ENCODE results near the gene UBE2E2. TPM values are rescaled to one million over a fixed set of nuclear protein-coding genes. Genes with fewer than 3 reads are reported as not detected.

The UBE2E2 gene
- total RNA-seq, 1 donor from 2014 or later, result 13.9 TPM

DNA sequence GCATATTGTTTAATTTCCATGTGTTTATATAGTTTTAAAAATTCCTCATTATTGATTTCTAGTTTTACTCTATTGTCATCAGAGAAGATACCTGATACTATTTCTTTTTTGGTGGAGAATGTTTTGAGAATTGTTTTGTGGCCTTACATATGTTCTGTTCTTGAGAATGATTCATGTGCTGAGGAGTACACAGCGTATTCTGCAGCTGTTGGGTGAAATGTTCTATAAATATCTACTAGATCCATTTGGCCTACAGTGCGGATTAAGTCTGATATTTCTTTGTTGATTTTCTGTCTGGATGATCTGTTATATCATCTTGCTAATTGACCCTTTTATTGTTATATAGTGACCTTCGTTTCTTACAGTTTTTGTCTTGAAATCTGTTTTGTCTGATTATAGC lies 109.7 kb downstream of the UBE2E2 start:
- no peaks in the 10 kb centered on the region for H3K4me1 Mint-ChIP-seq (ENCODE audit: low read depth)
- no peak for DNase-seq (ENCODE audit: low spot score)
- H3K27ac Mint-ChIP-seq, result no peak overlapping the region
- H3K4me3 Mint-ChIP-seq, result no peak overlapping the region
- no peaks in the 10 kb centered on the region for H3K27me3 Mint-ChIP-seq (ENCODE audit: insufficient read depth)
- peaks cover 10% of the 10 kb centered on the region for H3K9me3 Mint-ChIP-seq
- H3K36me3 Mint-ChIP-seq (ENCODE audit: low read depth), result no peaks in the 10 kb centered on the region
- intact Hi-C loops (cut with micrococcal nuclease), result no loop called here

DNA sequence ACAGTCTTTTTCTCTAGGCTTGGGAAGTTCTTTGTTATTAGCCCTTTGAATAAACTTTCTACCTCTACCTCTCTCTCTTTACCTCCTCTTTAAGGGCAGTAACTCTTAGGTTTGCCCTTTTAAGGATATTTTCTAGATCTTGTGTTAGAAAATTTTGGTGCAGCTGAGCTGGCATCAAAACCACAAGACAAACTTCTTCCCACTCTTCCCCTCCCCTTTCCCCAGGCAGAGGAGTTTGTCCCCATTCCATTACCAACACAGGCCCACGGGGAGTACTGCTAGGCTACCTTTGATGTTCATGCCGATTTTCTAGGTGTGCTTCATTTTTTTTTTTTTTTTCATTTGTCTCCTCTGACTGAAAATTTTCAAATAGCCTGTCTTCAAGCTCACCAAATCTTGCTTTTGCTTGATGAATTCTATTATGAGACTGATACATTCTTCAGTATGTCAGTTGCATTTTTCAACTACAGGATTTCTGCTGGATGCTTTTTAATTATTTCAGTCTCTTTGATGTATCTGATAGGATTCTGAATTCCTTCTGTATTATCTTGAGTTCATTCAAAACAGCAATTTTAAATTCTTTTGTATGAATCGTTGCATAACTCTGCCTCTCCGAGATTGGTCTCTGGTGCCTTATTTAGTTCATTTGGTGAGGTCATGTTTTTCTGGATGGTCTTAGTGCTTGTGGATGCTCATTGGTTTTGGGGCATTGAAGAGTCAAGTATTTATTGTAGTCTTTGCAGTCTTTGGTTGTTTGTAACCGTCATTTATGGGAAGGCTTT lies 112.0 kb downstream of the UBE2E2 start:
- Mint-ChIP-seq H3K4me3 (no peak overlapping the region), H3K27me3 (ENCODE audit: insufficient read depth) (no peaks in the 10 kb centered on the region), H3K9me3 (peaks cover 15% of the 10 kb centered on the region), H3K4me1 (ENCODE audit: low read depth) (no peaks in the 10 kb centered on the region), H3K36me3 (ENCODE audit: low read depth) (no peaks in the 10 kb centered on the region), H3K27ac (peak overlapping the region; percentile 45)
- DNase-seq (ENCODE audit: low spot score), result no peak
- intact Hi-C loops (cut with micrococcal nuclease), result no loop called here

DNA sequence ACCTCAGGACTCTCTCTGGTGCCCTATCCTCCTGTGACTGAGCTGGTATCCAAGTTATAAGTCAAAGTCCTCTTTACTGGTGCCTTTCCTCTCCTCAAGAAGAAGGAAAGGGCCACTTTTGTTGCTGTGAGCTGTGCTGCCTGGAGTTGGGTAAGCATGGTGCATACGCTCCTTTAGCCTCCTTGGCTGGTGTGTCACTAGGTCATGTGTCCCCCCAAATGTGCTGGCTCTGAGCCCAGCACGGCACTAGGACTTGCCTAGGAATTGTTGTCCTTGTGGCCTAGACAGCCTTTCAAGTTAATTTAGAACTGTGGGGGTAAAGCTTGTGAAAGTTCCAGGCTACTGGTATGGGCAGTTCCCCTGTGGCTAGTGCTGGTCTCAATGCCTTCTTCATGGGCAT lies 113.8 kb downstream of the UBE2E2 start:
- H3K27ac Mint-ChIP-seq, result no peak overlapping the region
- intact Hi-C loops (cut with micrococcal nuclease), result no loop called here
- no peak for DNase-seq (ENCODE audit: low spot score)
- no peaks in the 10 kb centered on the region for H3K27me3 Mint-ChIP-seq (ENCODE audit: insufficient read depth)
- no peaks in the 10 kb centered on the region for H3K4me1 Mint-ChIP-seq (ENCODE audit: low read depth)
- no peak overlapping the region for H3K4me3 Mint-ChIP-seq
- peaks cover 15% of the 10 kb centered on the region for H3K9me3 Mint-ChIP-seq
- H3K36me3 Mint-ChIP-seq (ENCODE audit: low read depth), result no peaks in the 10 kb centered on the region

DNA sequence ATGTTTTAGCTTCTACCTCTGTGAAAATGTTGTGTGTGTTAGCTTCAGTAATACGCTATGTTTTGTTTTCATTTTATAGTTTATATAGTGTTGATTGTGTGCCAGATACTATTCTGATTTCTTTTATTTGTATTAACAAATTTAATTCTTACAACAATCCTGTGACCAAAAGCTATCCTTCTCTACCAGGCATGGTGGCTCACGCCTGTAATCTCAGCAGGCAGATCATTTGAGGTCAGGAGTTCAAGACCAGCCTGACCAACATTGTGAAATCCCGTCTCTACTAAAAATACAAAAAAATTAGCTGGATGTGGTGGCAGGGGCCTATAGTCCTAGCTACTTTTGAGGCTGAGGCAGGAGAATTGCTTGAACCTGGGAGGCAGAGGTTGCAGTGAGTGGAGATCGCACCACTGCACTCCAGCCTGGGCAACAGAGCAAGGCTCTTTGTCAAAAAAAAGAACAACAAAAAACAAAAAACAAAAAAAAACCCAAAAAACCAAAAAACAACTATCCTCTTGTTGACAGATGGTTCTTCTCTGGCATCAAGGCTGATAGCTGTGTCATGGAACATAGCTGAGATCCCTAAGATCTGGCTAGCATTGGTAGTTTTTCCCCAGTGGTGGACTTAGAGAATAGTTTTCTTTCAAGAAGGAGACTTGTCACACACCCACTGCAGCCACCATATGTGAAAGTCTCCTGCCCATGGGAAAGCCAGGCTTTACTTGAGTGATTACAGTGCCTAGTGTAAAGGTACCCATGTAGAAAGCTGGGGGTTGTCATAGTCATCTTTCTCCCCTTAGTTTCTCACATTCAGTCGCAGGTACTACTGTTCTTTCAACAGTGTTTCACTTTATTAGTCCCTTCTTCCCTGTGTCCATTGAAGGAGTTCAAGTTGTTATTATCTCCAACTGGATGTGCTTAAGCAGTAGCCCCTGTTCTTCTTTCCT lies 116.5 kb downstream of the UBE2E2 start:
- peaks cover 2% of the 10 kb centered on the region for H3K4me1 Mint-ChIP-seq (ENCODE audit: low read depth)
- intact Hi-C loops (cut with micrococcal nuclease), result loop anchor here (5.0 kb wide), 1 partner anchor 117 kb away; the partner anchor contains the start of gene UBE2E2
- H3K27ac Mint-ChIP-seq, result no peak overlapping the region
- H3K36me3 Mint-ChIP-seq (ENCODE audit: low read depth), result no peaks in the 10 kb centered on the region
- H3K27me3 Mint-ChIP-seq (ENCODE audit: insufficient read depth), result no peaks in the 10 kb centered on the region
- no peak overlapping the region for H3K4me3 Mint-ChIP-seq
- no peak for DNase-seq (ENCODE audit: low spot score)
- H3K9me3 Mint-ChIP-seq, result peaks cover 11% of the 10 kb centered on the region

DNA sequence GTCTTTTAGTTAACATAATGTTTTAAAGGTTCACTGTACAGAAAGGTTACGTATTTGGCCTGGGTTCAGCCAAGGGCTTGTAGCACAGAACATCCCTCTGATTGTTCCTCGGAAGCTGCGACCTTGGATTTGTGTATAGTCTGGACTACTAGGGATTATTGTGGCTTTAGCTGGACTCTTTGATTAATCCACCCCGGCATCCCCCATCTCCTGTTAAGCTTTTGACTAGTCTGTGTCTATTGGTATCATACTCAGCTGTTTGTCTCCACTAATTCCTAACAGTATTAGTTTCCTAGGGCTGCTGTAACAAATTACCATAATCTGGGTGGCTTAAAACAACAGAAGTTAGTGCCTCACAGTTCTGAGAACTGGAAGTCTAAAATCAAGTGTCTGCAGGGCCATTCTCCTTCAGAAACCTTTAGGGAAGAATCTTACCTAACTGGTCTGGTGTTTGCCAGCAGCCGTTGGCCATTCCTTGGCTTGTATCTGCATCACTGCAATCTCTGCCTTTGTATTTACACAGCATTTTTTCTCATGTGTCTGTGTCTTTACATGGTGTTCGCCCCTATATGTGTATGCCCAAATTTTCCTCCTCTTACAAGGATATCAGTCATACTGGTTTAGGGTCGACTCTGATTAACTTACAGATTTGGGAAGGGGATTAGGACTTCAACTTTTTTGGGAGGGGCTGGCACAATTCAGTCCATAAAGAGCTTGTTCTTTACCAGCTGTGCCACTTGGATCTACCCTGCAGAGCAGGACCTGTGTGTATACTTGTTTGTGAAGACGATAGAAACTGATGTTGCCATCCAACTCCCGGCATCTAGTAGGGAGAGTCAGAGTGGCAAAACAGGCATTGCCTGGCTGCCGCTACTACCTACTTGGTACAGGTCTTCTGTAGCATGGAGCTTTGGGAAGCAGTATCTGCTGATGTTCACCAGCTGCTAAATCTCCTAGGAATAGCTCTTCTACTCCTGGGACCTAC lies 117.8 kb downstream of the UBE2E2 start:
- no peak overlapping the region for H3K27ac Mint-ChIP-seq
- H3K4me3 Mint-ChIP-seq, result no peak overlapping the region
- H3K9me3 Mint-ChIP-seq, result peaks cover 11% of the 10 kb centered on the region
- H3K36me3 Mint-ChIP-seq (ENCODE audit: low read depth), result no peaks in the 10 kb centered on the region
- intact Hi-C loops (cut with micrococcal nuclease), result loop anchor here (5.0 kb wide), 1 partner anchor 119 kb away; the partner anchor contains the start of gene UBE2E2
- DNase-seq (ENCODE audit: low spot score), result no peak
- peaks cover 12% of the 10 kb centered on the region for H3K4me1 Mint-ChIP-seq (ENCODE audit: low read depth)
- no peaks in the 10 kb centered on the region for H3K27me3 Mint-ChIP-seq (ENCODE audit: insufficient read depth)

DNA sequence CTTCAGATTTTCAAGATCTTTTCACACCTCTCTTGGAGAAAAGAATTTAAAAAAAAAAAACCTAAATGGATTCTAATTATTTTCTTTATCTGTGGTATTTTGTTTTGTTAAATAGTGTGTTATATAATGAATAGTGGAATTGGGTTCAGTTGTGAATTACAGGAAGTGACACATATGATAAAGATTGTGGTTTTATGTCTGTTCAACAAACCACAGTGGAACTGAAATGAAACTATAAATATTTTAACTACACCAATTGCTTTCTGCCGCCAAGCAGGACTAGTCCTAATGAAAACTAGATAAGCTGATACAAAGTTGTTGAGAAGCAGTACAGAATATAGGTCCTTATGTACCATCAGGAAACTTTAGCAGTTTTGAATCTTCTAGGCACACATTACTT lies 121.6 kb downstream of the UBE2E2 start:
- no peak overlapping the region for H3K27ac Mint-ChIP-seq
- intact Hi-C loops (cut with micrococcal nuclease), result loop anchor here (5.0 kb wide), 1 partner anchor 122 kb away; the partner anchor contains the start of gene UBE2E2
- H3K27me3 Mint-ChIP-seq (ENCODE audit: insufficient read depth), result no peaks in the 10 kb centered on the region
- H3K4me1 Mint-ChIP-seq (ENCODE audit: low read depth), result peaks cover 12% of the 10 kb centered on the region
- H3K9me3 Mint-ChIP-seq, result no peaks in the 10 kb centered on the region
- no peaks in the 10 kb centered on the region for H3K36me3 Mint-ChIP-seq (ENCODE audit: low read depth)
- no peak overlapping the region for H3K4me3 Mint-ChIP-seq
- no peak for DNase-seq (ENCODE audit: low spot score)

DNA sequence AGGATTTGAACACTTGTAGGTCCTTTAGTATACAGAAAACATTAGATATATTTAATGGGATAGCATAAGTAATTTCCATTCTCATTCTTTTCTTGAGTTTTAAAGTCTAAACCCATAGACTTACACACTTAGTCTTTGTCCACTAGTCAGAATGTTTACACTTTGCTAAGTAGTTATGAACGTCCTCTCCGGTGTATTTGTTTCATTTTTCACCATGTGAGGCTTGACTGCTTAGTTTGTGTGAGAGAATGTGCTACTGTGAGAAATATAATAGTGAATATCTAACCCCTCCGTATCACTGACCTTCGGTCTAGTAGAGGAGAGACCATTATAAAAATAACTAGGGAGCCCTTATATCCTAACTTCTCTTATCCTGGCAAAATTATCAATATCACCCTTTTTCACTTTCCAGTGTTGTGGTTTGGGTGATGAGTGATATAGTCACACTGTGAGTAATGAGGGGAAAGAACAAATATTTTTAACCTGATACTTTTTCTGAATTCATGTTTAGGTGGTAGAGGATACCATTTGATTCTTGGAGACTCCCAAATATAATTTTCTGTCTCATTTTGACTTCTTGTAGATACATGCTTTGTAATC lies 122.4 kb downstream of the UBE2E2 start:
- peaks cover 12% of the 10 kb centered on the region for H3K4me1 Mint-ChIP-seq (ENCODE audit: low read depth)
- no peak overlapping the region for H3K27ac Mint-ChIP-seq
- no peaks in the 10 kb centered on the region for H3K9me3 Mint-ChIP-seq
- H3K36me3 Mint-ChIP-seq (ENCODE audit: low read depth), result no peaks in the 10 kb centered on the region
- intact Hi-C loops (cut with micrococcal nuclease), result no loop called here
- no peak overlapping the region for H3K4me3 Mint-ChIP-seq
- no peak for DNase-seq (ENCODE audit: low spot score)
- no peaks in the 10 kb centered on the region for H3K27me3 Mint-ChIP-seq (ENCODE audit: insufficient read depth)

DNA sequence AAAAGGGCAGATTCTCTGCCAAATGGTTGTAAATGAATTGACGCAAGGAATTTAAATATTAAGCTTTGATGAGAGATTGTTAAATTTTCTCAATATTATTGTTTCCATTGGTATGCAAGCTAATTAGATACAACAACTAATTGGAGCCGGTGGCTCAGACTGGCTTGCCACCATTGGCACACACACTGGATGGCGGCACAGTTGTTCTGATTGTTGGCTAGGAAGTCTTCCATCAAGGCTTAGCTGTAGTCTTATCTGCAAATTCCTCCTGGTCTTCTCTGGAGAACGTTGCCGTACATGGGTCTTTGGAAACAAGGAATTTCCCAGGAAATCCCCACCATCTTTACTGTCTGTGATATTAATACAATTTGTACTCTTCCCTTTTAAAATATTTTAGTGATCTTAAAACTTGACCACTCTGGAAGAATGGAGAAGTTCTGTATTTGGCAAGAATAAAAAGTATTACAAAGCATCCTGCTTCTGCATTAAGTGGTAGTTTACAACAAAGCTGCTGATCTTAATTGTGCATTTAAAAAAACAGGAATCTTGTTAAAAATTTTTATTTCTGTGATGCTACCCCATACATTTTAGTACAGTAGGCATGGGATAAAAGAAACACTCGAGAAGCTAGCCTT lies 126.5 kb downstream of the UBE2E2 start:
- H3K9me3 Mint-ChIP-seq, result no peaks in the 10 kb centered on the region
- no peaks in the 10 kb centered on the region for H3K27me3 Mint-ChIP-seq (ENCODE audit: insufficient read depth)
- no peak overlapping the region for H3K4me3 Mint-ChIP-seq
- H3K27ac Mint-ChIP-seq, result no peak overlapping the region
- H3K4me1 Mint-ChIP-seq (ENCODE audit: low read depth), result peaks cover 10% of the 10 kb centered on the region
- no peak for DNase-seq (ENCODE audit: low spot score)
- no peaks in the 10 kb centered on the region for H3K36me3 Mint-ChIP-seq (ENCODE audit: low read depth)
- intact Hi-C loops (cut with micrococcal nuclease), result no loop called here

DNA sequence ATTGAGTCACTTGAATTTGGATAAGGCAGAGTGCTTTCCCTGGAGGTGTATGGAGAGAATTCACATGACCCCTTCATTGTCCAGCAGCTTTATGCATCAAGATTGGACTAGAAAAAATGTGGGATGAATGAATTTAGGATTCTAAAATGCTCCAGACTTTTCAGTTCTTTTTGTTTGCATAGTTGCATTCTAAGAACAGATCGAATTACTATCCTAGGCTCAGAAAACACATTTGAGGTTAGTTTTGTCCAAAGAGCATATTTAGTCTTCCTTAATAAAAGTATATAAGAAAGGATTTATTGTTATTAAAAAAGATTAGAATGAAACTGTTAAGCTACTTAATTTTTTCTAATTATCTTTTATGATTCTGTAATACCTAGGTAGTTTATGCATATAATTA lies 127.4 kb downstream of the UBE2E2 start:
- intact Hi-C loops (cut with micrococcal nuclease), result no loop called here
- H3K9me3 Mint-ChIP-seq, result no peaks in the 10 kb centered on the region
- no peak overlapping the region for H3K27ac Mint-ChIP-seq
- peaks cover 2% of the 10 kb centered on the region for H3K4me1 Mint-ChIP-seq (ENCODE audit: low read depth)
- no peaks in the 10 kb centered on the region for H3K36me3 Mint-ChIP-seq (ENCODE audit: low read depth)
- no peak overlapping the region for H3K4me3 Mint-ChIP-seq
- DNase-seq (ENCODE audit: low spot score), result no peak
- H3K27me3 Mint-ChIP-seq (ENCODE audit: insufficient read depth), result no peaks in the 10 kb centered on the region

DNA sequence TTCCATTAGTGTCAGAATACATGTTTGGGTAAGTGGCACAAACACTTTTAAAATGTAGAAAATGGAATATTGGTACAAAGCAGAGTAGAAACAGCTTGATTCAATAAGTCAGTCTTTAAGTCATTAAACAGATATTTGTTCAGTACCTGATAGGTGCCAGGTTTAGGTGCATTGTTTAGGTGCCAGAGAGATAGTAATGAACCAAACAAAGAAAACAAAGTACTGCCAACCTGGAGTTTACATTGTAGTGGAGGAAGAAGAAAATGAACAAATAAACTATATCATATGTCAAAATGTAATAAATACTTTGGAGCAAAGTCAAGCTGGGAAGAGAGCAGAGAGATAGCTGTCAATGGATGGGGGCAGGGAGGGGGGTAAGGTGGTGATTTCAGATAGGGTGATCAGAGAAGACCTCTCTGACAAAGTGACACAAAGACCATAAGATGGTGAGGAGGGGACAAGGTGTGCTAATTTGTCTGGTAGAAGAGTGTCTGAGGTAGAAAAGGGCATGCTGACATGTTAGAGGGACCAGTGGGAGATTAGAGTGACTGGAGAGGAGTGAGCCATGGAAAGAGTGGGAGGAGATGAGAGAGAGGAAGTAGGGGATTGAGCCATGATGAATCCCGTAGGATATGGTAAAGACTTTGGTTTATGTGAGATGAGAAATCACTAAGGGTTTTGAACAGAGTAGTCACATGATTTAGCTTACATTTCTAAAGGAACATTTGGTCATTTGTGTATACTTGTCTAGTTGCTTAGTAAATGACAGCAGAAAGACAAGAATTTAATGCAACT lies 128.2 kb downstream of the UBE2E2 start:
- intact Hi-C loops (cut with micrococcal nuclease), result no loop called here
- Mint-ChIP-seq H3K27me3 (ENCODE audit: insufficient read depth) (no peaks in the 10 kb centered on the region), H3K4me3 (no peak overlapping the region), H3K36me3 (ENCODE audit: low read depth) (no peaks in the 10 kb centered on the region), H3K27ac (no peak overlapping the region), H3K4me1 (ENCODE audit: low read depth) (no peaks in the 10 kb centered on the region), H3K9me3 (no peaks in the 10 kb centered on the region)
- DNase-seq (ENCODE audit: low spot score), result no peak

DNA sequence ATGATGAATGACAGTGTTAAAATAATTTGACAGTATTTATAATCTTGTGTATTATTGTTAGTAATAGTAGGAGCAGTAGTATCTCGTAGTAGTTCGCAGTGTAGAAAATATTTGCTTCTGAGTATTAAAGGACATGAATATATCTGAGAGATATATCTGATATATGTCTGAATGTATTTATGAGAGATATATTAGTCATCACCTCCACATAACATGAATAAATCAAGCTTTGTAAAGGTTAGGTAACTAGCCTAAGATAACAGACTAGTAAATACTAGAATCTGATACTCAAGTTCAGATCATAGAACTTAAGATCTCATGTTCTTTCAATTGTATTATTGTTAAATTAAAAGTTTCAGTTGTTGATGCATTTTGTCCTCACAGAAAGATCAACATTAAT lies 130.5 kb downstream of the UBE2E2 start:
- Mint-ChIP-seq H3K4me1 (ENCODE audit: low read depth) (no peaks in the 10 kb centered on the region), H3K27me3 (ENCODE audit: insufficient read depth) (no peaks in the 10 kb centered on the region), H3K36me3 (ENCODE audit: low read depth) (no peaks in the 10 kb centered on the region), H3K4me3 (no peak overlapping the region), H3K27ac (no peak overlapping the region), H3K9me3 (no peaks in the 10 kb centered on the region)
- no peak for DNase-seq (ENCODE audit: low spot score)
- intact Hi-C loops (cut with micrococcal nuclease), result no loop called here

Data from activated T-helper 1 cell treated with anti-CD3 and anti-CD28 coated beads, Interleukin-12 subunit alpha, Interleukin-12 subunit beta, Interleukin-2, Interleukin-4 antibody, amounts not matched to agents 30 ng/mL and 10 ng/mL and 1 ng/mL, durations not matched to agents 14 hours and 24 hours and 36 hours (primary cell).